SK-N-SH (cell line): ENCODE results near the gene PALLD. TPM values are rescaled to one million over a fixed set of nuclear protein-coding genes. Genes with fewer than 3 reads are reported as not detected.
A peak's percentile ranks its signal among the peaks of the same experiment; 100 is the strongest.

ENCODE experiments used
- CTCF ChIA-PET: fragments of 300-600, 350-600 bp; formaldehyde crosslinking; extraction: SDS; loops from one replicate; lab custom pipeline; 2021; lab: Yijun Ruan, JAX
- POLR2A ChIA-PET: fragments of 350-600 bp; sonication (Branson Sonifier 250); formaldehyde crosslinking; extraction: SDS; loops from one replicate; lab custom pipeline; 2020; ENCODE audit warnings: antibody characterized with exemption, inconsistent platforms; lab: Yijun Ruan, JAX
- DNase-seq: peaks from one replicate; pipeline ENCODE4 v3.0.0; 2012
- H2AFZ ChIP-seq: fragments of 200-600 bp; sonication (generic); 2 replicates; pipeline ENCODE4 v1.8.1; 2016; ENCODE audit warnings: antibody characterized with exemption, mild to moderate bottlenecking, low read depth
- H3F3A ChIP-seq: fragments of 200-600 bp; sonication (generic); replicated peaks from 2 replicates; pipeline ENCODE3; 2016; ENCODE audit warnings: antibody characterized with exemption, mild to moderate bottlenecking; ENCODE audit not compliant: insufficient read depth
- H3K27ac ChIP-seq, 2 experiments: fragments of 200-500 bp in 1 of 2; fragments of 200-600 bp in 1 of 2; sonication (Bioruptor generic) in 1 of 2; sonication (generic), shearing (Covaris generic) in 1 of 2; 2 replicates each; pipeline versions ENCODE4 v1.5.1 to v1.6.1; 2014 to 2016; ENCODE audit warnings: low read depth in 2 of 2, inconsistent platforms in 1 of 2, low read length in 1 of 2, mild to moderate bottlenecking in 1 of 2, mixed read lengths in 1 of 2
- H3K27me3 ChIP-seq: fragments of 200-600 bp; sonication (generic), shearing (Covaris generic); 2 replicates; pipeline ENCODE4 v1.6.1; 2016; ENCODE audit warnings: mixed run types; ENCODE audit not compliant: insufficient read depth
- H3K36me3 ChIP-seq, 2 experiments: fragments of 200-500 bp in 1 of 2; fragments of 200-600 bp in 1 of 2; sonication (Bioruptor generic) in 1 of 2; sonication (generic) in 1 of 2; replicated peaks in 1 of 2; 2 replicates each; pipeline versions ENCODE3 to v1.5.1; 2014 to 2016; ENCODE audit warnings: low read length in 1 of 2, mild to moderate bottlenecking in 1 of 2; ENCODE audit not compliant: insufficient read depth in 2 of 2, control insufficient read depth in 1 of 2
- H3K4me1 ChIP-seq, 2 experiments: fragments of 200-500 bp in 1 of 2; fragments of 200-600 bp in 1 of 2; sonication (Bioruptor generic) in 1 of 2; sonication (generic), shearing (Covaris generic) in 1 of 2; 2 replicates each; pipeline versions ENCODE4 v1.5.1 to v1.6.1; 2014 to 2016; ENCODE audit warnings: low read depth in 1 of 2, low read length in 1 of 2, mixed run types in 1 of 2; ENCODE audit not compliant: insufficient read depth in 2 of 2, control insufficient read depth in 1 of 2
- H3K4me2 ChIP-seq: fragments of 200-600 bp; sonication (generic), shearing (Covaris generic); 2 replicates; pipeline ENCODE4 v1.6.1; 2017; ENCODE audit warnings: mixed run types
- H3K4me3 ChIP-seq, 2 experiments: fragments of 200-500 bp in 1 of 2; fragments of 200-600 bp in 1 of 2; sonication (Bioruptor generic) in 1 of 2; sonication (generic), shearing (Covaris generic) in 1 of 2; 2 replicates each; pipeline versions ENCODE4 v1.5.1 to v1.8.1; 2014 to 2016; ENCODE audit warnings: low read depth in 2 of 2, inconsistent platforms in 1 of 2, low read length in 1 of 2, mild to moderate bottlenecking in 1 of 2, mixed read lengths in 1 of 2, moderate library complexity in 1 of 2
- H3K79me2 ChIP-seq: fragments of 200-600 bp; sonication (generic); 2 replicates; pipeline ENCODE4 v1.8.1; 2017; ENCODE audit warnings: mild to moderate bottlenecking; ENCODE audit not compliant: insufficient read depth
- H3K9ac ChIP-seq: fragments of 200-600 bp; sonication (generic); 2 replicates; pipeline ENCODE4 v1.6.1; 2017; ENCODE audit warnings: mixed run types
- H3K9me2 ChIP-seq: fragments of 200-600 bp; sonication (generic); 2 replicates; pipeline ENCODE4 v1.6.1; 2017; ENCODE audit warnings: mixed run types
- H3K9me3 ChIP-seq: fragments of 200-600 bp; sonication (generic); 2 replicates; pipeline ENCODE4 v1.6.1; 2017; ENCODE audit warnings: mixed run types, mild to moderate bottlenecking, moderate library complexity
- H4K20me1 ChIP-seq: fragments of 200-600 bp; sonication (generic); 2 replicates; pipeline ENCODE4 v1.6.1; 2017; ENCODE audit warnings: mild to moderate bottlenecking, mixed run types; ENCODE audit not compliant: insufficient read depth
- CTCF ChIP-seq: fragments of 200-600 bp; sonication (generic); IDR thresholded peaks from 2 replicates; pipeline ENCODE4 v1.6.1; 2017; ENCODE audit warnings: antibody characterized with exemption, mild to moderate bottlenecking, moderate library complexity
- ELF1 ChIP-seq: IDR thresholded peaks from 2 replicates; pipeline ENCODE4 v1.4.0; 2012
- FOXJ3 ChIP-seq: sonication (generic); formaldehyde crosslinking; IDR thresholded peaks from 2 replicates; pipeline ENCODE4 v1.5.1; 2020; ENCODE audit warnings: mild to moderate bottlenecking, missing genetic modification reagents
- GABPA ChIP-seq: IDR thresholded peaks from 2 replicates; pipeline ENCODE4 v1.4.0; 2012; ENCODE audit warnings: low read depth, mild to moderate bottlenecking
- GATA2 ChIP-seq: sonication (generic); formaldehyde crosslinking; IDR thresholded peaks from 2 replicates; pipeline ENCODE4 v1.5.0; 2020; ENCODE audit warnings: mild to moderate bottlenecking, missing genetic modification reagents
- JUND ChIP-seq: IDR thresholded peaks from 2 replicates; pipeline ENCODE4 v1.4.0; 2012
- MAX ChIP-seq: IDR thresholded peaks from 2 replicates; pipeline ENCODE4 v1.4.0; 2012; ENCODE audit warnings: low read depth
- NFIC ChIP-seq: IDR thresholded peaks from 2 replicates; pipeline ENCODE4 v1.4.0; 2012; ENCODE audit warnings: borderline replicate concordance
- NRF1 ChIP-seq: IDR thresholded peaks from 2 replicates; pipeline ENCODE4 v1.6.1; 2012; ENCODE audit warnings: low read depth, mild to moderate bottlenecking, low read length
- RAD21 ChIP-seq: IDR thresholded peaks from 2 replicates; pipeline ENCODE4 v1.6.1; 2012; ENCODE audit warnings: mild to moderate bottlenecking, low read length
- RCOR1 ChIP-seq: fragments of 150-350 bp; IDR thresholded peaks from 2 replicates; pipeline ENCODE4 v1.6.1; 2017; ENCODE audit warnings: antibody characterized with exemption, low read length
- RFX5 ChIP-seq: IDR thresholded peaks from 2 replicates; pipeline ENCODE4 v1.6.1; 2012; ENCODE audit warnings: mild to moderate bottlenecking, improper control_type of control experiment, low read length
- SIN3A ChIP-seq: IDR thresholded peaks from 2 replicates; pipeline ENCODE4 v1.6.1; 2012; ENCODE audit warnings: low read depth, mild to moderate bottlenecking, low read length, moderate library complexity, borderline replicate concordance
- TAF1 ChIP-seq: IDR thresholded peaks from 2 replicates; pipeline ENCODE4 v1.6.1; 2012; ENCODE audit warnings: low read depth, mild to moderate bottlenecking, low read length, moderate library complexity, borderline replicate concordance
- TCF12 ChIP-seq: IDR thresholded peaks from 2 replicates; pipeline ENCODE4 v1.4.0; 2012
- TEAD4 ChIP-seq: IDR thresholded peaks from 2 replicates; pipeline ENCODE4 v1.4.0; 2012; ENCODE audit warnings: mild to moderate bottlenecking, borderline replicate concordance; ENCODE audit not compliant: insufficient read depth
- ZBTB33 ChIP-seq: IDR thresholded peaks from 2 replicates; pipeline ENCODE4 v1.4.0; 2012; ENCODE audit warnings: low read depth, borderline replicate concordance
- WGBS: methylation state at CpG from one replicate; pipeline ENCODE4 v1.1.6; 2017; ENCODE audit warnings: low lambda C conversion rate; 5-methylcytosine and 5-hydroxymethylcytosine counted together
- polyA plus RNA-seq, 3 experiments: library from polyadenylated mRNA; depleted of rRNA; stranded (reverse); fragments of >200 nt; gene quantifications; 2 replicates each; pipeline ENCODE4 v1.2.3, GENCODE V29; 2012
- TF ChIP-seq, protein P1 (sequence below): IDR thresholded peaks from 2 replicates; pipeline ENCODE4 v1.6.1; 2012; ENCODE audit warnings: mild to moderate bottlenecking, low read depth, low read length, moderate library complexity
- TF ChIP-seq, protein P2 (sequence below): IDR thresholded peaks from 2 replicates; pipeline ENCODE4; 2012

Gene PALLD
- polyA plus RNA-seq, 1 of the 3 experiments (the other 2 are of a cell fraction), result 33.0 TPM

- Histone ChIP-seq H3K27ac (peak overlapping the region in 1 of 2 experiments; percentile 58; a peak in 2 of 4 replicates), H2AFZ (no peak overlapping the region), H3K4me1 (peaks cover 40 to 52% of the 10 kb centered on the region in 2 experiments; a peak in 3 of 4 replicates), H3K79me2 (peaks cover 32% of the 10 kb centered on the region; the same call in 1 of the 2 replicates), H3K9me3 (no peaks in the 10 kb centered on the region), H3F3A (peaks cover 18% of the 10 kb centered on the region), H4K20me1 (no peaks in the 10 kb centered on the region), H3K9me2 (no peaks in the 10 kb centered on the region), H3K4me3 (no peak overlapping the region)
- CTCF ChIA-PET, result interaction anchor here (0.6 to 1.7 kb wide), 4 partner anchors 11 to 133 kb away, joined by 3 to 5 read pairs (median 4); no protein-coding TSS in a partner anchor
- DNase-seq, result no peak
- TF ChIP-seq TEAD4, result no peak
- no peak for TF ChIP-seq GATA2 (CRISPR knock-in tag)
- TF ChIP-seq, all 33 proteins: peak for 0
- WGBS, result 80% methylated on average over 3 of the region's 3 CpGs
- Histone ChIP-seq H3K36me3 (no peaks in the 10 kb centered on the region), H3K9ac (no peak overlapping the region; the same call in 1 of the 2 replicates), H3K4me2 (no peak overlapping the region), H3K27me3 (no peaks in the 10 kb centered on the region)
- POLR2A ChIA-PET, result no interaction called here
Measured at GRCh38 chr4:168648494-168648893, 151.6 kb downstream of the PALLD start.

DNA sequence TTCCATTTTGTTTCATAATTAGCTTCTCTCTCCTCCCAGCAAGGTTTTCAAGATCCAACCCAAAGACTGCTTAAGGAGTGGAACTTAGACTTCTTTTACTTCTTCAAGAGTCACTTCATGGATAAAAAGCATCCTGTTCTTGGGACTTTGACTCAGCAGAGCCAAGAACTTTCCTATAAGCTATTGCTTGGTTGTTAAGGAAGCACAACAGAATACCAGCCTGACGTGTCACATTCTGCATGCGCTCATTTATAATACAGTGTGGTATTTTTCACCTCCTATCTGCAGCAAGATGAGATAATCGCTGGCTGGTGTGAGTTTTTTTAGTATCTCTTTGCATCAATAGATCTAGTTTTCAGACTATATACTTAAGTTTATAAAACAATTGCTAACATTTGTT lies 152.1 kb downstream of the PALLD start:
- Histone ChIP-seq H4K20me1 (no peaks in the 10 kb centered on the region), H3F3A (peaks cover 14% of the 10 kb centered on the region), H3K79me2 (peaks cover 32% of the 10 kb centered on the region; the same call in 1 of the 2 replicates), H3K4me2 (no peak overlapping the region), H2AFZ (no peak overlapping the region), H3K27me3 (no peaks in the 10 kb centered on the region), H3K27ac (peak overlapping the region in 1 of 2 experiments; percentile 58; a peak in 2 of 4 replicates), H3K9me2 (no peaks in the 10 kb centered on the region), H3K9ac (peak overlapping the region; percentile 33; the same call in 1 of the 2 replicates), H3K4me3 (no peak overlapping the region), H3K9me3 (no peaks in the 10 kb centered on the region), H3K36me3 (no peaks in the 10 kb centered on the region), H3K4me1 (peaks cover 36 to 49% of the 10 kb centered on the region in 2 experiments; a peak in 3 of 4 replicates)
- POLR2A ChIA-PET, result no interaction called here
- CTCF ChIA-PET, result interaction anchor here (1.4 to 1.6 kb wide), 2 partner anchors 12 to 63 kb away, joined by 3 to 4 read pairs; no protein-coding TSS in a partner anchor
- DNase-seq, result no peak
- WGBS, result 52% methylated on average over 3 of the region's 3 CpGs
- TF ChIP-seq MAX, result no peak
- TF ChIP-seq TCF12, result peak; percentile 46
- no peak for TF ChIP-seq RFX5
- no peak for TF ChIP-seq SIN3A
- no peak for TF ChIP-seq GABPA
- TF ChIP-seq, protein P1, sequence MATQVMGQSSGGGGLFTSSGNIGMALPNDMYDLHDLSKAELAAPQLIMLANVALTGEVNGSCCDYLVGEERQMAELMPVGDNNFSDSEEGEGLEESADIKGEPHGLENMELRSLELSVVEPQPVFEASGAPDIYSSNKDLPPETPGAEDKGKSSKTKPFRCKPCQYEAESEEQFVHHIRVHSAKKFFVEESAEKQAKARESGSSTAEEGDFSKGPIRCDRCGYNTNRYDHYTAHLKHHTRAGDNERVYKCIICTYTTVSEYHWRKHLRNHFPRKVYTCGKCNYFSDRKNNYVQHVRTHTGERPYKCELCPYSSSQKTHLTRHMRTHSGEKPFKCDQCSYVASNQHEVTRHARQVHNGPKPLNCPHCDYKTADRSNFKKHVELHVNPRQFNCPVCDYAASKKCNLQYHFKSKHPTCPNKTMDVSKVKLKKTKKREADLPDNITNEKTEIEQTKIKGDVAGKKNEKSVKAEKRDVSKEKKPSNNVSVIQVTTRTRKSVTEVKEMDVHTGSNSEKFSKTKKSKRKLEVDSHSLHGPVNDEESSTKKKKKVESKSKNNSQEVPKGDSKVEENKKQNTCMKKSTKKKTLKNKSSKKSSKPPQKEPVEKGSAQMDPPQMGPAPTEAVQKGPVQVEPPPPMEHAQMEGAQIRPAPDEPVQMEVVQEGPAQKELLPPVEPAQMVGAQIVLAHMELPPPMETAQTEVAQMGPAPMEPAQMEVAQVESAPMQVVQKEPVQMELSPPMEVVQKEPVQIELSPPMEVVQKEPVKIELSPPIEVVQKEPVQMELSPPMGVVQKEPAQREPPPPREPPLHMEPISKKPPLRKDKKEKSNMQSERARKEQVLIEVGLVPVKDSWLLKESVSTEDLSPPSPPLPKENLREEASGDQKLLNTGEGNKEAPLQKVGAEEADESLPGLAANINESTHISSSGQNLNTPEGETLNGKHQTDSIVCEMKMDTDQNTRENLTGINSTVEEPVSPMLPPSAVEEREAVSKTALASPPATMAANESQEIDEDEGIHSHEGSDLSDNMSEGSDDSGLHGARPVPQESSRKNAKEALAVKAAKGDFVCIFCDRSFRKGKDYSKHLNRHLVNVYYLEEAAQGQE, result no peak
- no peak for TF ChIP-seq CTCF
- peak; percentile 22; the same call in 1 of the 2 replicates for TF ChIP-seq JUND
- TF ChIP-seq NRF1, result no peak
- TF ChIP-seq RAD21, result no peak
- no peak for TF ChIP-seq RCOR1
- TF ChIP-seq ZBTB33, result no peak
- TF ChIP-seq FOXJ3 (CRISPR knock-in tag), result no peak
- TF ChIP-seq, protein P2, sequence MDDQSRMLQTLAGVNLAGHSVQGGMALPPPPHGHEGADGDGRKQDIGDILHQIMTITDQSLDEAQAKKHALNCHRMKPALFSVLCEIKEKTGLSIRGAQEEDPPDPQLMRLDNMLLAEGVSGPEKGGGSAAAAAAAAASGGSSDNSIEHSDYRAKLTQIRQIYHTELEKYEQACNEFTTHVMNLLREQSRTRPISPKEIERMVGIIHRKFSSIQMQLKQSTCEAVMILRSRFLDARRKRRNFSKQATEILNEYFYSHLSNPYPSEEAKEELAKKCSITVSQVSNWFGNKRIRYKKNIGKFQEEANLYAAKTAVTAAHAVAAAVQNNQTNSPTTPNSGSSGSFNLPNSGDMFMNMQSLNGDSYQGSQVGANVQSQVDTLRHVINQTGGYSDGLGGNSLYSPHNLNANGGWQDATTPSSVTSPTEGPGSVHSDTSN, result peak; percentile 45
- TF ChIP-seq NFIC, result no peak
- TF ChIP-seq TAF1, result no peak
- TF ChIP-seq ELF1, result no peak
